Peyer's patch (tissue), 4 donors: ENCODE data around the gene ENOPH1.
A peak's percentile ranks its signal among the peaks of the same experiment; 100 is the strongest.

Experiments used
- POLR2A ChIP-seq, 2 donors: fragments of 450-650 bp; IDR thresholded peaks; one replicate each; pipeline ENCODE4 v1.5.1; 2017; ENCODE audit warnings: antibody characterized with exemption in 2 of 2, mild to moderate bottlenecking in 2 of 2, moderate library complexity in 2 of 2
- TF ChIP-seq, protein P1 (sequence below), 6 experiments: fragments of 450-650 bp in 4 of 6; fragments of 200-600 bp in 2 of 6; sonication (generic) in 1 of 6; IDR thresholded peaks; one replicate each; pipeline ENCODE4 v1.5.1; 2017 to 2019; ENCODE audit warnings: antibody characterized with exemption in 6 of 6, mild to moderate bottlenecking in 3 of 6, moderate library complexity in 1 of 6

DNA sequence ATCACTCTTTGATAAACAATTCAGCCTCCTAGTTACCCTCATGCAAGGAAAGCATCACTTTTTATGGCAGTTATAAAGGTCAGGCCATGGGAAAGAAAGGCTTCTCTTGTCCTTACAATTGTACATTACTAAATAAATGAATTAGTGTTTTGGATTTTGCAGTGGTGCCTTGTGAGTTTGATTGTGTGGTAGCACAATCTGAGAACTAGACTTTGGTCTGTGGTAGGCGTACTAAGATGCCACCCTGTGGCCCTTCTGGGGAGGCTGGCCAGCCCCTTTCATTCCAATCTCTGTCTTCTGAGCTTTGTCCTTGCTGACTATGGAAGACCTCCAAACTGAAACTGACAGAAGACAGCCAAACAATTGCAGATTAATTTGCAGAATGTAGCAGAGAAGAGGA lies 42.0 kb upstream of the ENOPH1 start:
- TF ChIP-seq, protein P1, sequence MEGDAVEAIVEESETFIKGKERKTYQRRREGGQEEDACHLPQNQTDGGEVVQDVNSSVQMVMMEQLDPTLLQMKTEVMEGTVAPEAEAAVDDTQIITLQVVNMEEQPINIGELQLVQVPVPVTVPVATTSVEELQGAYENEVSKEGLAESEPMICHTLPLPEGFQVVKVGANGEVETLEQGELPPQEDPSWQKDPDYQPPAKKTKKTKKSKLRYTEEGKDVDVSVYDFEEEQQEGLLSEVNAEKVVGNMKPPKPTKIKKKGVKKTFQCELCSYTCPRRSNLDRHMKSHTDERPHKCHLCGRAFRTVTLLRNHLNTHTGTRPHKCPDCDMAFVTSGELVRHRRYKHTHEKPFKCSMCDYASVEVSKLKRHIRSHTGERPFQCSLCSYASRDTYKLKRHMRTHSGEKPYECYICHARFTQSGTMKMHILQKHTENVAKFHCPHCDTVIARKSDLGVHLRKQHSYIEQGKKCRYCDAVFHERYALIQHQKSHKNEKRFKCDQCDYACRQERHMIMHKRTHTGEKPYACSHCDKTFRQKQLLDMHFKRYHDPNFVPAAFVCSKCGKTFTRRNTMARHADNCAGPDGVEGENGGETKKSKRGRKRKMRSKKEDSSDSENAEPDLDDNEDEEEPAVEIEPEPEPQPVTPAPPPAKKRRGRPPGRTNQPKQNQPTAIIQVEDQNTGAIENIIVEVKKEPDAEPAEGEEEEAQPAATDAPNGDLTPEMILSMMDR (IDR thresholded peaks at IDR 0.05) = peak in 3 of 6 experiments; percentile 10 to 27 (median 25)
- TF ChIP-seq POLR2A (IDR thresholded peaks at IDR 0.05) = no peak
